Naive B cell (primary cell): Measurements from ENCODE around the gene CLCF1. TPM values are rescaled to one million over a fixed set of nuclear protein-coding genes. Genes with fewer than 3 reads are reported as not detected.

ENCODE experiments used
- ATAC-seq, 2 donors: fragments of 150-1000 bp; cut with Tn5 transposase; 2 replicates each; pipeline ENCODE4 v1.10.0; 2021; ENCODE audit warnings: low read depth in 2 of 2, mild to moderate bottlenecking in 2 of 2, moderate library complexity in 2 of 2
- DNase-seq: peaks from one replicate; pipeline ENCODE4 v3.0.0; 2022
- H3K27ac Mint-ChIP-seq, 6 donors: one replicate each; pipeline ENCODE4 v1.8.0; 2020 to 2022; ENCODE audit warnings: mild to moderate bottlenecking in 6 of 6, mixed read lengths in 6 of 6, moderate library complexity in 5 of 6, inconsistent platforms in 2 of 6
- H3K27me3 Mint-ChIP-seq, 3 donors: one replicate each; pipeline ENCODE4 v1.8.0; 2021 to 2022; ENCODE audit warnings: mixed read lengths in 3 of 3, mild to moderate bottlenecking in 1 of 3
- H3K36me3 Mint-ChIP-seq, 2 donors: one replicate each; pipeline ENCODE4 v1.8.0; 2020 to 2022; ENCODE audit warnings: mixed read lengths in 2 of 2, inconsistent platforms in 1 of 2, mild to moderate bottlenecking in 1 of 2
- H3K4me1 Mint-ChIP-seq, 3 donors: one replicate each; pipeline ENCODE4 v1.8.0; 2020 to 2022; ENCODE audit warnings: mixed read lengths in 3 of 3, inconsistent platforms in 1 of 3, mild to moderate bottlenecking in 1 of 3, moderate library complexity in 1 of 3
- H3K4me3 Mint-ChIP-seq, 8 donors: one replicate each; pipeline ENCODE4 v1.8.0; 2020 to 2022; ENCODE audit warnings: mild to moderate bottlenecking in 8 of 8, mixed read lengths in 8 of 8, moderate library complexity in 8 of 8, inconsistent platforms in 2 of 8
- H3K9me3 Mint-ChIP-seq, 7 donors: one replicate each; pipeline ENCODE4 v1.8.0; 2020 to 2022; ENCODE audit warnings: mixed read lengths in 7 of 7, mild to moderate bottlenecking in 5 of 7, inconsistent platforms in 2 of 7, moderate library complexity in 1 of 7
- polyA plus RNA-seq, 6 donors: library from polyadenylated mRNA; unstranded; fragments of 300-500 nt; fragmentation: Illumina TruSeq; gene quantifications; one replicate each; pipeline ENCODE4 v1.2.3, GENCODE V29; 2021; ENCODE audit warnings: low read depth in 6 of 6

The CLCF1 gene
- polyA plus RNA-seq, 6 donors from 2014 or later: 5.3 to 10.4 (median 7.7) TPM

GRCh38 chr11:67413266-67413849, 40.0 kb upstream of the CLCF1 start:
- H3K9me3 Mint-ChIP-seq: no peaks in the 10 kb centered on the region
- DNase-seq (no peak), ATAC-seq (no peak)
- H3K4me1 Mint-ChIP-seq: peaks cover 72 to 92% (median 84%) of the 10 kb centered on the region in 3 donors
- H3K4me3 Mint-ChIP-seq: peak overlapping the region; percentile 68 to 98 (median 78)
- no peaks in the 10 kb centered on the region for H3K27me3 Mint-ChIP-seq
- H3K27ac Mint-ChIP-seq: peak overlapping the region in 4 of 6 donors; percentile 9 to 73 (median 20)
- no peaks in the 10 kb centered on the region for H3K36me3 Mint-ChIP-seq

- DNase-seq (no peak), ATAC-seq (no peak)
- peak overlapping the region in 3 of 6 donors; percentile 22 to 57 (median 41) for H3K27ac Mint-ChIP-seq
- H3K27me3 Mint-ChIP-seq: no peaks in the 10 kb centered on the region
- no peaks in the 10 kb centered on the region for H3K9me3 Mint-ChIP-seq
- no peaks in the 10 kb centered on the region for H3K36me3 Mint-ChIP-seq
- H3K4me1 Mint-ChIP-seq: peaks cover 72 to 92% (median 84%) of the 10 kb centered on the region in 3 donors
- peak overlapping the region; percentile 68 to 98 (median 82) for H3K4me3 Mint-ChIP-seq
Measured at GRCh38 chr11:67412495-67413179, 39.2 kb upstream of the CLCF1 start.

- Mint-ChIP-seq H3K36me3 (peaks cover 0 to under 1% of the 10 kb centered on the region in 2 donors), H3K4me3 (peak overlapping the region; percentile 68 to 98 (median 81)), H3K9me3 (no peaks in the 10 kb centered on the region), H3K27ac (no peak overlapping the region), H3K27me3 (no peaks in the 10 kb centered on the region), H3K4me1 (peaks cover 71 to 92% (median 87%) of the 10 kb centered on the region in 3 donors)
- no peak for DNase-seq
- peak; percentile 10 to 16 for ATAC-seq
Measured at GRCh38 chr11:67411785-67412152, 38.4 kb upstream of the CLCF1 start.

- H3K27ac Mint-ChIP-seq: peak overlapping the region in 5 of 6 donors; percentile 63 to 87 (median 78)
- peaks cover 0 to 6% of the 10 kb centered on the region in 2 donors for H3K36me3 Mint-ChIP-seq
- no peak for DNase-seq
- ATAC-seq: no peak
- peak overlapping the region; percentile 68 to 98 (median 84) for H3K4me3 Mint-ChIP-seq
- H3K4me1 Mint-ChIP-seq: peaks cover 71 to 92% (median 85%) of the 10 kb centered on the region in 3 donors
- no peaks in the 10 kb centered on the region for H3K9me3 Mint-ChIP-seq
- no peaks in the 10 kb centered on the region for H3K27me3 Mint-ChIP-seq
Measured at GRCh38 chr11:67410984-67411784, 37.8 kb upstream of the CLCF1 start.

GRCh38 chr11:67410369-67410831, 37.0 kb upstream of the CLCF1 start:
- Mint-ChIP-seq H3K4me3 (peak overlapping the region; percentile 80 to 98 (median 94)), H3K4me1 (peaks cover 69 to 95% (median 89%) of the 10 kb centered on the region in 3 donors), H3K27ac (peak overlapping the region in 5 of 6 donors; percentile 84 to 96 (median 92)), H3K27me3 (no peaks in the 10 kb centered on the region), H3K36me3 (peaks cover 0 to 8% of the 10 kb centered on the region in 2 donors), H3K9me3 (no peaks in the 10 kb centered on the region)
- ATAC-seq (no peak), DNase-seq (no peak)

- ATAC-seq: peak; percentile 38 to 48
- peaks cover 65 to 95% (median 91%) of the 10 kb centered on the region in 3 donors for H3K4me1 Mint-ChIP-seq
- no peaks in the 10 kb centered on the region for H3K9me3 Mint-ChIP-seq
- peaks cover 0 to 8% of the 10 kb centered on the region in 2 donors for H3K36me3 Mint-ChIP-seq
- H3K27ac Mint-ChIP-seq: peak overlapping the region in 5 of 6 donors; percentile 63 to 96 (median 92)
- peak; percentile 57 for DNase-seq
- peak overlapping the region; percentile 80 to 98 (median 94) for H3K4me3 Mint-ChIP-seq
- no peaks in the 10 kb centered on the region for H3K27me3 Mint-ChIP-seq
Measured at GRCh38 chr11:67409781-67410368, 36.5 kb upstream of the CLCF1 start.

GRCh38 chr11:67409261-67409666, 35.9 kb upstream of the CLCF1 start:
- ATAC-seq: peak; percentile 76 to 80
- Mint-ChIP-seq H3K4me1 (peaks cover 70 to 98% (median 91%) of the 10 kb centered on the region in 3 donors), H3K4me3 (peak overlapping the region; percentile 80 to 98 (median 94)), H3K27me3 (no peaks in the 10 kb centered on the region), H3K9me3 (no peaks in the 10 kb centered on the region), H3K27ac (peak overlapping the region in 4 of 6 donors; percentile 62 to 96 (median 84)), H3K36me3 (peaks cover 0 to 8% of the 10 kb centered on the region in 2 donors)
- DNase-seq: peak; percentile 74

- peak in 1 of 2 donors; percentile 6 for ATAC-seq
Measured at GRCh38 chr11:67408437-67409200, 35.2 kb upstream of the CLCF1 start.

GRCh38 chr11:67407688-67408163, 34.3 kb upstream of the CLCF1 start:
- Mint-ChIP-seq H3K4me1 (peaks cover 66 to 94% (median 86%) of the 10 kb centered on the region in 3 donors), H3K27ac (peak overlapping the region in 5 of 6 donors; percentile 48 to 95 (median 88)), H3K27me3 (no peaks in the 10 kb centered on the region), H3K36me3 (peaks cover 0 to 16% of the 10 kb centered on the region in 2 donors), H3K4me3 (peak overlapping the region; percentile 75 to 98 (median 90)), H3K9me3 (no peaks in the 10 kb centered on the region)
- no peak for DNase-seq
- no peak for ATAC-seq

More at GRCh38 chr11:67408437-67409200, 35.2 kb upstream of the CLCF1 start:
- Mint-ChIP-seq H3K36me3 (peaks cover 0 to 13% of the 10 kb centered on the region in 2 donors), H3K27me3 (no peaks in the 10 kb centered on the region), H3K4me3 (peak overlapping the region; percentile 75 to 98 (median 90)), H3K4me1 (peaks cover 73 to 95% (median 86%) of the 10 kb centered on the region in 3 donors), H3K27ac (peak overlapping the region; percentile 54 to 96 (median 81)), H3K9me3 (no peaks in the 10 kb centered on the region)
- no peak for DNase-seq

GRCh38 chr11:67406969-67407687, 33.7 kb upstream of the CLCF1 start:
- H3K27me3 Mint-ChIP-seq: no peaks in the 10 kb centered on the region
- H3K9me3 Mint-ChIP-seq: no peaks in the 10 kb centered on the region
- peaks cover 61 to 88% (median 86%) of the 10 kb centered on the region in 3 donors for H3K4me1 Mint-ChIP-seq
- peaks cover 0 to 16% of the 10 kb centered on the region in 2 donors for H3K36me3 Mint-ChIP-seq
- H3K27ac Mint-ChIP-seq: peak overlapping the region in 5 of 6 donors; percentile 69 to 95 (median 90)
- DNase-seq: no peak
- H3K4me3 Mint-ChIP-seq: peak overlapping the region; percentile 75 to 98 (median 86)
- ATAC-seq: no peak

- Mint-ChIP-seq H3K27me3 (no peaks in the 10 kb centered on the region), H3K4me1 (peaks cover 56 to 82% (median 82%) of the 10 kb centered on the region in 3 donors), H3K27ac (peak overlapping the region in 4 of 6 donors; percentile 56 to 95 (median 82)), H3K36me3 (peaks cover 0 to 16% of the 10 kb centered on the region in 2 donors), H3K4me3 (peak overlapping the region; percentile 80 to 98 (median 92)), H3K9me3 (no peaks in the 10 kb centered on the region)
- ATAC-seq (no peak), DNase-seq (no peak)
Measured at GRCh38 chr11:67406420-67406968, 33.1 kb upstream of the CLCF1 start.
